Neural progenitor cell (in vitro differentiated cells): Measurements from ENCODE around the gene NCOA4.
"Not testable (repeated sequence)": the region's sequence is repeated elsewhere in the genome, so short reads cannot be mapped to it uniquely, and the experiment has no call there.

Experiments used
- EZH2 ChIP-seq: fragments of 200-600 bp; sonication (generic); IDR thresholded peaks from 2 replicates; pipeline ENCODE4 v1.6.1; 2017; ENCODE audit warnings: antibody characterized with exemption, mild to moderate bottlenecking, moderate library complexity
- EZH2phosphoT487 ChIP-seq: fragments of 200-600 bp; sonication (generic); IDR thresholded peaks from 2 replicates; pipeline ENCODE4 v1.6.1; 2017; ENCODE audit warnings: antibody characterized with exemption
- TF ChIP-seq, protein P1 (sequence below): fragments of 200-600 bp; sonication (generic); IDR thresholded peaks from 2 replicates; pipeline ENCODE4 v1.5.1; 2017; ENCODE audit warnings: antibody characterized with exemption, mild to moderate bottlenecking

DNA sequence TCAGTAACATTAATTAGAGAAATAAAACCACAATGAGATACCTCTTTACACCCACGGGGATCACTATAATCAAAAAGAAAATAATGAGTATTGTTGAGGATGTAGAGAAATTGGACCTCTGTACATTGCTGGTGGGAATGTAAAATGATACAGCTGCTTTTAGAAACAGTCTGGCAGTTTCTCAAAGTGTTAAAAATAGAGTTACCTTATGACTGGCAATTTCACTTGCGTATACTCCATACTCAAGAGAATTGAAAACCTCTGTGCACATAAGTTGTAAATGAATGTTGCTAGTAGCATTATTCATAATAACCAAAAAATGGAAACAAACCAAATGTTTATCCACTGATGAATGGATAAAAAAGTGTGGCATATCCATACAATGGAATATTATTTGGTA, 51.9 kb downstream of the NCOA4 start:
- TF ChIP-seq, protein P1, sequence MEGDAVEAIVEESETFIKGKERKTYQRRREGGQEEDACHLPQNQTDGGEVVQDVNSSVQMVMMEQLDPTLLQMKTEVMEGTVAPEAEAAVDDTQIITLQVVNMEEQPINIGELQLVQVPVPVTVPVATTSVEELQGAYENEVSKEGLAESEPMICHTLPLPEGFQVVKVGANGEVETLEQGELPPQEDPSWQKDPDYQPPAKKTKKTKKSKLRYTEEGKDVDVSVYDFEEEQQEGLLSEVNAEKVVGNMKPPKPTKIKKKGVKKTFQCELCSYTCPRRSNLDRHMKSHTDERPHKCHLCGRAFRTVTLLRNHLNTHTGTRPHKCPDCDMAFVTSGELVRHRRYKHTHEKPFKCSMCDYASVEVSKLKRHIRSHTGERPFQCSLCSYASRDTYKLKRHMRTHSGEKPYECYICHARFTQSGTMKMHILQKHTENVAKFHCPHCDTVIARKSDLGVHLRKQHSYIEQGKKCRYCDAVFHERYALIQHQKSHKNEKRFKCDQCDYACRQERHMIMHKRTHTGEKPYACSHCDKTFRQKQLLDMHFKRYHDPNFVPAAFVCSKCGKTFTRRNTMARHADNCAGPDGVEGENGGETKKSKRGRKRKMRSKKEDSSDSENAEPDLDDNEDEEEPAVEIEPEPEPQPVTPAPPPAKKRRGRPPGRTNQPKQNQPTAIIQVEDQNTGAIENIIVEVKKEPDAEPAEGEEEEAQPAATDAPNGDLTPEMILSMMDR: not testable (repeated sequence)
- TF ChIP-seq EZH2phosphoT487, EZH2: not testable (repeated sequence)
